Gastrocnemius medialis (tissue), 4 donors: ENCODE data around the gene COL4A5.

Source experiments
- POLR2A ChIP-seq, 2 donors: fragments of 450-650 bp; IDR thresholded peaks; one replicate each; pipeline ENCODE4 v1.6.1; 2017; ENCODE audit warnings: antibody characterized with exemption in 2 of 2, mild to moderate bottlenecking in 2 of 2, moderate library complexity in 2 of 2
- TF ChIP-seq, protein P1 (sequence below), 5 experiments: fragments of 450-650 bp in 3 of 5; fragments of 200-600 bp in 2 of 5; sonication (generic) in 2 of 5; IDR thresholded peaks in 4 of 5; conservative IDR thresholded peaks in 1 of 5; 1 replicate in 4 of 5; 2 replicates in 1 of 5; pipeline ENCODE4 v1.5.1; 2016 to 2019; ENCODE audit warnings: antibody characterized with exemption in 5 of 5, mild to moderate bottlenecking in 3 of 5, moderate library complexity in 3 of 5

DNA sequence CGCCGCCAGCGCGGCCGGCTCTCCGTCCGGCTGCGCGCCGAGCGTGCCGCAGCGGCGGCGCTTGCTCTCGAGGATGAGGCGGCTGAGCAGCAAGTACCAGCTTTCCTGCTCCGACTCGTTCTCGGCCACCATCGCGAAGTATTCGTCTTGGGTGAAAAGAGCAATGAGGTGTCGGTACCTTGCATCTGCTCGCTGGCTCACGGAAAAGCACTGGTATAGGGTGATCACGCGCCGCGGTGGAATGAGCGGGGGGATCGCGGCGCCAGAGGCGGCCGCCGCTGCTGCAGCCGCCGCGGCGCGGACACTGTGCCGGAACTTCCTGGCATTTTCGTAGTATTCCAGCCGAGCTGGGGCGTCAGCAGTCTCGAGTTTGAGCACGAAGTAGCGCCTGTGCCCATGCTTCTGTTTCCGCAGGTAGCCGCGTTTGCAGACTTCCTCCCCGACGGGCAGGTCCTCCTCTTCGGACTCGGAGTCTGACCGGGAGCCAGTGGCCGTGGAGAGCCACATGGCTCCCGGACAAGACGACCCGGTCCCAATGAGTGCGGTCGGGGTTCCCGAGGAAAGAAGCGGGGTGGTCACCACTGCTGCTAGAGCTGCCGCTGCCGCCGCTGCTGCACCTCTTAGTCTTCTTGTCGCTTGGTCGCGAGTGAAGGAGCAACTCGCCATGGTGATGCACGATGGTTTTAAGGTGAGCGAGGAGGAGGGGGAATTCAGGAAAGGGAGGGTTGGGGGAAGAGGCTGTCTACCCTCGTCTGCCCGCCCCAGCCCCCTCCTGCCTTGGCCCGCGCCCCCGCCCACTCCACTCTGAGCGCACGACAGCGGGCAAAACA lies 296.3 kb downstream of the COL4A5 start:
- no peak for TF ChIP-seq POLR2A (IDR thresholded peaks at IDR 0.05)
- TF ChIP-seq, protein P1, sequence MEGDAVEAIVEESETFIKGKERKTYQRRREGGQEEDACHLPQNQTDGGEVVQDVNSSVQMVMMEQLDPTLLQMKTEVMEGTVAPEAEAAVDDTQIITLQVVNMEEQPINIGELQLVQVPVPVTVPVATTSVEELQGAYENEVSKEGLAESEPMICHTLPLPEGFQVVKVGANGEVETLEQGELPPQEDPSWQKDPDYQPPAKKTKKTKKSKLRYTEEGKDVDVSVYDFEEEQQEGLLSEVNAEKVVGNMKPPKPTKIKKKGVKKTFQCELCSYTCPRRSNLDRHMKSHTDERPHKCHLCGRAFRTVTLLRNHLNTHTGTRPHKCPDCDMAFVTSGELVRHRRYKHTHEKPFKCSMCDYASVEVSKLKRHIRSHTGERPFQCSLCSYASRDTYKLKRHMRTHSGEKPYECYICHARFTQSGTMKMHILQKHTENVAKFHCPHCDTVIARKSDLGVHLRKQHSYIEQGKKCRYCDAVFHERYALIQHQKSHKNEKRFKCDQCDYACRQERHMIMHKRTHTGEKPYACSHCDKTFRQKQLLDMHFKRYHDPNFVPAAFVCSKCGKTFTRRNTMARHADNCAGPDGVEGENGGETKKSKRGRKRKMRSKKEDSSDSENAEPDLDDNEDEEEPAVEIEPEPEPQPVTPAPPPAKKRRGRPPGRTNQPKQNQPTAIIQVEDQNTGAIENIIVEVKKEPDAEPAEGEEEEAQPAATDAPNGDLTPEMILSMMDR (IDR thresholded peaks at IDR 0.05 in 4 of 5, conservative IDR thresholded peaks at IDR 0.05 in 1 of 5) = no peak
